Stimulated activated CD4-positive, alpha-beta T cell treated with anti-CD3 and anti-CD28 coated beads, Interleukin-2, amount 100 ng/mL, for 24 hours (primary cell): Measurements from ENCODE around the gene TBK1.

Experiments used
- DNase-seq, 2 donors: peaks; one replicate each; pipeline ENCODE4 v3.0.0-alpha.2; 2020

TBK1 gene

GRCh38 chr12:64451687-64452558 lies at the start of gene TBK1:
Gene TBK1, plus strand, starts transcription at chr12:64452120. Its CDS starts 3,751 bp downstream, at chr12:64455871.
- peak; percentile 67 to 76 for DNase-seq

GRCh38 chr12:64402181-64402580 lies 49.7 kb upstream of the TBK1 start:
- DNase-seq = no peak

GRCh38 chr12:64403707-64404469 lies 48.0 kb upstream of the TBK1 start, which contains the start of gene XPOT:
Gene XPOT, plus strand, starts transcription at chr12:64404392. Its CDS starts 5,644 bp downstream, at chr12:64410036.
- DNase-seq = peak; percentile 93

- peak; percentile 74 to 77 for DNase-seq
Measured at GRCh38 chr12:64404470-64405256, 47.3 kb upstream of the TBK1 start.

- no peak for DNase-seq
Measured at GRCh38 chr12:64407342-64408223, 44.3 kb upstream of the TBK1 start.

GRCh38 chr12:64411427-64411826 lies 40.5 kb upstream of the TBK1 start:
- DNase-seq = no peak

GRCh38 chr12:64412459-64412858 lies 39.5 kb upstream of the TBK1 start:
- DNase-seq = no peak

- no peak for DNase-seq
Measured at GRCh38 chr12:64413884-64414283, 38.0 kb upstream of the TBK1 start.

- DNase-seq = no peak
Measured at GRCh38 chr12:64418209-64418608, 33.7 kb upstream of the TBK1 start.

GRCh38 chr12:64419696-64420095 lies 32.2 kb upstream of the TBK1 start:
- DNase-seq = no peak

- DNase-seq = no peak
Measured at GRCh38 chr12:64427988-64428387, 23.9 kb upstream of the TBK1 start.

GRCh38 chr12:64428956-64429355 lies 23.0 kb upstream of the TBK1 start:
- DNase-seq = no peak

- DNase-seq = no peak
Measured at GRCh38 chr12:64430886-64431285, 21.0 kb upstream of the TBK1 start.

GRCh38 chr12:64431791-64432190 lies 20.1 kb upstream of the TBK1 start:
- no peak for DNase-seq

- no peak for DNase-seq
Measured at GRCh38 chr12:64433915-64434314, 18.0 kb upstream of the TBK1 start.

GRCh38 chr12:64440100-64440499 lies 11.8 kb upstream of the TBK1 start:
- no peak for DNase-seq

GRCh38 chr12:64445490-64445889 lies 6.4 kb upstream of the TBK1 start:
- DNase-seq = no peak

- no peak for DNase-seq
Measured at GRCh38 chr12:64446295-64446694, 5.6 kb upstream of the TBK1 start.

GRCh38 chr12:64450057-64450640 lies 1.8 kb upstream of the TBK1 start:
- DNase-seq = no peak

GRCh38 chr12:64450711-64451486 lies 1.0 kb upstream of the TBK1 start:
- no peak for DNase-seq
